HFFc6 (cell line): ENCODE measurements around the gene ARFGAP1. TPM values are rescaled to one million over a fixed set of nuclear protein-coding genes. Genes with fewer than 3 reads are reported as not detected.

Source experiments
- DNase-seq: peaks from one replicate; pipeline ENCODE4 v3.0.0-alpha.2; 2018
- H3K27ac Mint-ChIP-seq: 2 replicates; pipeline ENCODE4 v1.8.0; 2020; ENCODE audit warnings: mild to moderate bottlenecking, mixed read lengths
- H3K27me3 Mint-ChIP-seq: 2 replicates; pipeline ENCODE4 v1.8.0; 2021; ENCODE audit warnings: mild to moderate bottlenecking, moderate library complexity, mixed read lengths; ENCODE audit not compliant: insufficient read depth
- H3K36me3 Mint-ChIP-seq: 2 replicates; pipeline ENCODE4 v1.8.0; 2021; ENCODE audit warnings: low read depth, mixed read lengths
- H3K4me1 Mint-ChIP-seq: 2 replicates; pipeline ENCODE4 v1.8.0; 2020; ENCODE audit warnings: low read depth, mixed read lengths
- H3K4me3 Mint-ChIP-seq: 2 replicates; pipeline ENCODE4 v1.8.0; 2020; ENCODE audit warnings: mild to moderate bottlenecking, moderate library complexity, mixed read lengths
- H3K9me3 Mint-ChIP-seq: 2 replicates; pipeline ENCODE4 v1.8.0; 2020; ENCODE audit warnings: mild to moderate bottlenecking, mixed read lengths
- CTCF ChIP-seq: fragments of 200-600 bp; sonication (generic); IDR thresholded peaks from 2 replicates; pipeline ENCODE4 v1.5.0; 2021; ENCODE audit warnings: antibody characterized with exemption, mild to moderate bottlenecking
- microRNA-seq: library from miRNA; unstranded; fragments of <30 nt; microRNA quantifications from one replicate; pipeline ENCODE4, GENCODE V29; 2019
- total RNA-seq, 6 experiments: library from RNA; stranded (reverse); fragmentation: NEBNext Ultra II Directional; extraction: Animal tissue kit (Norgen Biotek cat#: 25700); gene quantifications; 2 replicates in 1 of 6; 3 replicates in 5 of 6; pipeline ENCODE4 v1.2.3, GENCODE V29; 2021

ARFGAP1 gene
- total RNA-seq, 6 experiments from 2014 or later = 106 to 123 (median 112) TPM

GRCh38 chr20:63335711-63336110 is 63.1 kb downstream of the ARFGAP1 start:
- no peak for DNase-seq

GRCh38 chr20:63336232-63336752 is 63.7 kb downstream of the ARFGAP1 start:
- Mint-ChIP-seq H3K27me3 (peaks cover 29% of the 10 kb centered on the region), H3K4me3 (no peak overlapping the region), H3K27ac (no peak overlapping the region), H3K9me3 (peaks cover 20% of the 10 kb centered on the region), H3K4me1 (no peaks in the 10 kb centered on the region), H3K36me3 (no peaks in the 10 kb centered on the region)
- no peak for DNase-seq
- no peak for TF ChIP-seq CTCF

More at GRCh38 chr20:63335711-63336110, 63.1 kb downstream of the ARFGAP1 start:
- Mint-ChIP-seq H3K4me1 (no peaks in the 10 kb centered on the region), H3K4me3 (no peak overlapping the region), H3K27me3 (peaks cover 24% of the 10 kb centered on the region), H3K9me3 (peaks cover 20% of the 10 kb centered on the region), H3K36me3 (no peaks in the 10 kb centered on the region), H3K27ac (no peak overlapping the region)
- no peak for TF ChIP-seq CTCF

GRCh38 chr20:63337786-63338420 is 65.3 kb downstream of the ARFGAP1 start:
- TF ChIP-seq CTCF = no peak
- Mint-ChIP-seq H3K9me3 (peaks cover 15% of the 10 kb centered on the region; the same call in 1 of the 2 replicates), H3K4me1 (no peaks in the 10 kb centered on the region), H3K36me3 (no peaks in the 10 kb centered on the region), H3K27ac (no peak overlapping the region), H3K27me3 (peaks cover 31% of the 10 kb centered on the region), H3K4me3 (no peak overlapping the region)
- DNase-seq = no peak

Small RNA genes within 50 kb of the gene (microRNA-seq; reads per million reads assigned to microRNA genes)
- gene MIR3196 = not detected
- 3.9 reads per million for gene MIR4326

Other genes starting within 250 kb of the ARFGAP1 start
- gene YTHDF1, start 56.7 kb upstream of the ARFGAP1 start, total RNA-seq = 10 to 100 TPM; 35.4 to 40.0 (median 37.2) TPM
- not detected for gene BIRC7, start 36.9 kb upstream of the ARFGAP1 start, total RNA-seq
- gene NKAIN4, start 18.4 kb upstream of the ARFGAP1 start, total RNA-seq = not detected
- gene COL20A1, start 20.4 kb downstream of the ARFGAP1 start, total RNA-seq = under 1 TPM in 1 of 6 experiments, not detected in 5; 0.02 TPM
- not detected for gene CHRNA4, start 88.5 kb downstream of the ARFGAP1 start, total RNA-seq
- not detected for gene KCNQ2, start 199.8 kb downstream of the ARFGAP1 start, total RNA-seq
- gene EEF1A2, start 226.3 kb downstream of the ARFGAP1 start, total RNA-seq = 1 to 10 TPM; 1.1 to 7.2 (median 1.7) TPM
- 100 to 1,000 TPM; 388 to 518 (median 443) TPM for gene PPDPF, start 248.0 kb downstream of the ARFGAP1 start, total RNA-seq